Stimulated activated CD8-positive, alpha-beta memory T cell treated with anti-CD3 and anti-CD28 coated beads, Interleukin-12 subunit alpha, Interleukin-12 subunit beta, amount 100 ng/mL, for 4 hours (primary cell): ENCODE measurements around the gene LAMB4.
"Not testable (repeated sequence)": the region's sequence is repeated elsewhere in the genome, so short reads cannot be mapped to it uniquely, and the experiment has no call there.

Source experiments
- DNase-seq: peaks from one replicate; pipeline ENCODE4 v3.0.0-alpha.2; 2020; ENCODE audit warnings: low read depth

Gene LAMB4

GRCh38 chr7:108048422-108048821 is 81.7 kb downstream of the LAMB4 start:
- DNase-seq: no peak

GRCh38 chr7:108046952-108047506 is 83.1 kb downstream of the LAMB4 start:
- DNase-seq: no peak

GRCh38 chr7:108045669-108046068 is 84.5 kb downstream of the LAMB4 start:
- no peak for DNase-seq

GRCh38 chr7:108045154-108045553 is 85.0 kb downstream of the LAMB4 start:
- no peak for DNase-seq

GRCh38 chr7:108044345-108044744 is 85.8 kb downstream of the LAMB4 start:
- no peak for DNase-seq

GRCh38 chr7:108038986-108039385 is 91.2 kb downstream of the LAMB4 start:
- DNase-seq: no peak

- no peak for DNase-seq
Measured at GRCh38 chr7:108037741-108038140, 92.4 kb downstream of the LAMB4 start.

GRCh38 chr7:108037140-108037539 is 93.0 kb downstream of the LAMB4 start:
- DNase-seq: no peak

GRCh38 chr7:108034586-108034985 is 95.6 kb downstream of the LAMB4 start:
- DNase-seq: no peak

GRCh38 chr7:108033776-108034497 is 96.2 kb downstream of the LAMB4 start:
- DNase-seq: no peak

GRCh38 chr7:108033309-108033708 is 96.9 kb downstream of the LAMB4 start:
- DNase-seq: not testable (repeated sequence)

GRCh38 chr7:108030516-108030915 is 99.6 kb downstream of the LAMB4 start:
- DNase-seq: no peak

- no peak for DNase-seq
Measured at GRCh38 chr7:108029034-108029433, 101.1 kb downstream of the LAMB4 start.

GRCh38 chr7:108028111-108028510 is 102.0 kb downstream of the LAMB4 start:
- DNase-seq: no peak

GRCh38 chr7:108027239-108027638 is 102.9 kb downstream of the LAMB4 start:
- no peak for DNase-seq

GRCh38 chr7:108026647-108027046 is 103.5 kb downstream of the LAMB4 start:
- no peak for DNase-seq

GRCh38 chr7:108026116-108026515 is 104.0 kb downstream of the LAMB4 start:
- DNase-seq: no peak

- DNase-seq: no peak
Measured at GRCh38 chr7:108024538-108024937, 105.6 kb downstream of the LAMB4 start.

GRCh38 chr7:108020585-108020984 is 109.6 kb downstream of the LAMB4 start:
- no peak for DNase-seq

- no peak for DNase-seq
Measured at GRCh38 chr7:108018668-108019067, 111.5 kb downstream of the LAMB4 start.

GRCh38 chr7:108017776-108018151 is 112.4 kb downstream of the LAMB4 start:
- DNase-seq: no peak

- DNase-seq: no peak
Measured at GRCh38 chr7:108016841-108017775, 113.1 kb downstream of the LAMB4 start.

- no peak for DNase-seq
Measured at GRCh38 chr7:108015740-108016139, 114.4 kb downstream of the LAMB4 start.
